HepG2 (cell line): ENCODE results near the gene CHCHD5. TPM values are rescaled to one million over a fixed set of nuclear protein-coding genes. Genes with fewer than 3 reads are reported as not detected.

Source experiments
- ARHGAP35 ChIP-seq: sonication (generic); formaldehyde crosslinking; IDR thresholded peaks from 2 replicates; pipeline ENCODE4 v1.9.0; 2022; ENCODE audit warnings: mild to moderate bottlenecking, inconsistent platforms, moderate library complexity, missing genetic modification reagents, borderline replicate concordance
- ATF7-NPFF ChIP-seq: sonication (generic); formaldehyde crosslinking; IDR thresholded peaks from 2 replicates; pipeline ENCODE4 v1.8.1; 2023; ENCODE audit warnings: mild to moderate bottlenecking, low read depth, missing genetic modification reagents, moderate library complexity
- DNMT3B ChIP-seq: conservative IDR thresholded peaks from 2 replicates; pipeline ENCODE4 v1.6.1; 2016; ENCODE audit warnings: missing biosample characterization, control low read depth
- ERF ChIP-seq: IDR thresholded peaks from 2 replicates; pipeline ENCODE4 v1.6.1; 2018; ENCODE audit warnings: missing biosample characterization, missing genetic modification reagents
- ETV5 ChIP-seq: IDR thresholded peaks from 2 replicates; pipeline ENCODE4 v1.6.1; 2018; ENCODE audit warnings: missing biosample characterization, missing genetic modification reagents, inconsistent platforms, borderline replicate concordance
- FOXO1 ChIP-seq: sonication (generic); formaldehyde crosslinking; IDR thresholded peaks from 2 replicates; pipeline ENCODE4 v1.4.0; 2020; ENCODE audit warnings: missing genetic modification reagents
- NFYC ChIP-seq: IDR thresholded peaks from 2 replicates; pipeline ENCODE4 v1.6.1; 2016; ENCODE audit warnings: missing genetic modification reagents, missing compliant biosample characterization
- NR1H2 ChIP-seq: sonication (generic); formaldehyde crosslinking; IDR thresholded peaks from 2 replicates; pipeline ENCODE4 v1.8.1; 2022; ENCODE audit warnings: low read depth, missing genetic modification reagents, borderline replicate concordance
- PAX8 ChIP-seq: sonication (generic); formaldehyde crosslinking; IDR thresholded peaks from 2 replicates; pipeline ENCODE4 v1.8.0; 2022; ENCODE audit warnings: mild to moderate bottlenecking, missing genetic modification reagents, borderline replicate concordance
- PLSCR1 ChIP-seq: sonication (generic); formaldehyde crosslinking; IDR thresholded peaks from 2 replicates; pipeline ENCODE4 v1.5.0; 2020; ENCODE audit warnings: missing genetic modification reagents, mild to moderate bottlenecking, borderline replicate concordance
- SMAD9 ChIP-seq: sonication (generic); formaldehyde crosslinking; IDR thresholded peaks from 2 replicates; pipeline ENCODE4 v1.5.1; 2020; ENCODE audit warnings: mild to moderate bottlenecking, missing genetic modification reagents
- SMARCC2 ChIP-seq: fragments of 450-650 bp; IDR thresholded peaks from 2 replicates; pipeline ENCODE4 v1.6.1; 2017; ENCODE audit warnings: antibody characterized with exemption, mild to moderate bottlenecking
- TFDP1 ChIP-seq: IDR thresholded peaks from 2 replicates; pipeline ENCODE4 v1.6.1; 2016; ENCODE audit warnings: missing compliant biosample characterization, missing genetic modification reagents, borderline replicate concordance
- ZFP82 ChIP-seq: sonication (generic); formaldehyde crosslinking; IDR thresholded peaks from 2 replicates; pipeline ENCODE4 v1.5.1; 2020; ENCODE audit warnings: mild to moderate bottlenecking, missing genetic modification reagents, borderline replicate concordance
- ZFY ChIP-seq: sonication (generic); formaldehyde crosslinking; IDR thresholded peaks from 2 replicates; pipeline ENCODE4 v1.4.0; 2020; ENCODE audit warnings: missing genetic modification reagents
- ZNF235 ChIP-seq: sonication (generic); formaldehyde crosslinking; IDR thresholded peaks from 2 replicates; pipeline ENCODE4 v1.8.1; 2023; ENCODE audit warnings: mild to moderate bottlenecking, missing genetic modification reagents, borderline replicate concordance
- ZNF280D ChIP-seq: sonication (generic); formaldehyde crosslinking; IDR thresholded peaks from 2 replicates; pipeline ENCODE4 v1.5.1; 2020; ENCODE audit warnings: mild to moderate bottlenecking, missing genetic modification reagents
- ZNF503 ChIP-seq: sonication (generic); formaldehyde crosslinking; IDR thresholded peaks from 2 replicates; pipeline ENCODE4 v1.4.0; 2020; ENCODE audit warnings: missing genetic modification reagents
- ZNF761 ChIP-seq: sonication (generic); formaldehyde crosslinking; conservative IDR thresholded peaks from 2 replicates; pipeline ENCODE4 v1.4.0; 2020; ENCODE audit warnings: mild to moderate bottlenecking, missing genetic modification reagents
- ZSCAN12 ChIP-seq: sonication (generic); formaldehyde crosslinking; IDR thresholded peaks from 2 replicates; pipeline ENCODE4 v1.9.0; 2021; ENCODE audit warnings: mild to moderate bottlenecking, missing genetic modification reagents
- ZSCAN5A ChIP-seq: sonication (generic); formaldehyde crosslinking; IDR thresholded peaks from 2 replicates; pipeline ENCODE4 v1.8.0; 2022; ENCODE audit warnings: mild to moderate bottlenecking, missing genetic modification reagents, borderline replicate concordance
- polyA plus RNA-seq, 8 experiments: library from polyadenylated mRNA; depleted of rRNA in 3 of 8; stranded (reverse) in 7 of 8; unstranded in 1 of 8; fragments of >200 nt; fragmentation: Illumina TruSeq in 4 of 8; extraction: Trizol in 4 of 8; gene quantifications; 2 replicates each; pipeline versions ENCODE4 v1.2.1 to v1.2.3, GENCODE V29; 2011 to 2016; ENCODE audit warnings: low read depth in 4 of 8, missing spikeins in 1 of 8, mixed read lengths in 1 of 8; ENCODE audit not compliant: insufficient read depth in 1 of 8
- total RNA-seq, 5 experiments: library from RNA; depleted of rRNA; stranded (reverse); fragments of >200 nt; fragmentation: Illumina TruSeq; extraction: Trizol; gene quantifications; 2 replicates each; pipeline ENCODE4 v1.2.3, GENCODE V29; 2016; ENCODE audit warnings: low read depth in 1 of 5

CHCHD5 gene
- total and polyA plus RNA-seq, 2 of the 13 experiments (the other 11 are each of a cell fraction or from before 2014, with no cell fraction given), result 19.0 to 23.9 TPM

- TF ChIP-seq ZNF280D, result no peak
- peak; percentile 15; the same call in 1 of the 2 replicates for TF ChIP-seq FOXO1 (CRISPR knock-in tag)
- TF ChIP-seq ZFP82 (CRISPR knock-in tag), result no peak; the same call in 1 of the 2 replicates
- no peak for TF ChIP-seq SMARCC2
- TF ChIP-seq SMAD9 (CRISPR knock-in tag), result no peak
- peak; percentile 54; the same call in 1 of the 2 replicates for TF ChIP-seq TFDP1 (CRISPR knock-in tag)
- TF ChIP-seq NFYC, result peak; percentile 27; the same call in 1 of the 2 replicates
- peak; percentile 53; the same call in 1 of the 2 replicates for TF ChIP-seq ZSCAN12
- peak; percentile 90 for TF ChIP-seq ZSCAN5A (CRISPR knock-in tag)
- TF ChIP-seq ZNF761 (CRISPR knock-in tag), result peak; percentile 94; the same call in 1 of the 2 replicates
- TF ChIP-seq ETV5 (CRISPR knock-in tag), result peak; percentile 99
- TF ChIP-seq NR1H2 (CRISPR knock-in tag), result peak; percentile 59
- TF ChIP-seq ZFY (CRISPR knock-in tag), result peak; percentile 91
- TF ChIP-seq DNMT3B (CRISPR knock-in tag), result peak; percentile 83
- peak; percentile 75 for TF ChIP-seq ERF (CRISPR knock-in tag)
- peak; percentile 15; the same call in 1 of the 2 replicates for TF ChIP-seq ZNF503 (CRISPR knock-in tag)
- TF ChIP-seq ATF7-NPFF (CRISPR knock-in tag), result peak; percentile 74
- no peak for TF ChIP-seq ZNF235 (CRISPR knock-in tag)
- TF ChIP-seq PLSCR1 (CRISPR knock-in tag), result no peak
- no peak for TF ChIP-seq PAX8 (CRISPR knock-in tag)
- TF ChIP-seq ARHGAP35 (CRISPR knock-in tag), result peak; percentile 63
Observed at GRCh38 chr2:112584134-112584890, at the start of gene CHCHD5 (continued).
